A549 (cell line): ENCODE data around the gene COPZ2. TPM values are rescaled to one million over a fixed set of nuclear protein-coding genes. Genes with fewer than 3 reads are reported as not detected.

Experiments used
- ATAC-seq, 2 experiments: fragments of 200-7000 bp in 1 of 2; fragments of >200 bp in 1 of 2; cut with Nextera tagmentation in 1 of 2; cut with Tn5 transposase in 1 of 2; 3 replicates each; pipeline versions ENCODE4 v1.8.0 to v1.9.1; 2018 to 2020; ENCODE audit warnings: mild to moderate bottlenecking in 1 of 2, moderate library complexity in 1 of 2
- CTCF ChIA-PET: fragments of 300-600 bp; sonication (Branson Sonifier 250); formaldehyde crosslinking; extraction: SDS; loops from one replicate; lab custom pipeline; 2021; ENCODE audit warnings: antibody characterized with exemption, inconsistent platforms; lab: Yijun Ruan, JAX
- POLR2A ChIA-PET: fragments of 350-600 bp; formaldehyde crosslinking; extraction: SDS; loops from one replicate; lab custom pipeline; 2021; ENCODE audit warnings: antibody characterized with exemption, inconsistent platforms; lab: Yijun Ruan, JAX
- DNase-seq, 2 experiments: peaks; one replicate each; pipeline versions ENCODE4 v3.0.0 to v3.0.0-alpha.2; 2011 to 2016; ENCODE audit warnings: low read depth in 1 of 2, low spot score in 1 of 2
- FAIRE-seq: peaks from 2 replicates; lab custom pipeline; 2011; peaks lifted over from hg19 to GRCh38; lab: Jason Lieb, UNC
- H3K27ac ChIP-seq, 2 experiments: fragments of >200 bp; sonication (Bioruptor Twin); formaldehyde crosslinking; 3 replicates each; pipeline ENCODE4 v1.5.1; 2016 to 2017
- H3K4me1 ChIP-seq: fragments of >200 bp; sonication (Bioruptor Twin); formaldehyde crosslinking; 3 replicates; pipeline ENCODE4 v1.6.1; 2016
- H3K4me2 ChIP-seq: fragments of >200 bp; sonication (Bioruptor Twin); formaldehyde crosslinking; 3 replicates; pipeline ENCODE4 v1.6.1; 2016
- H3K4me3 ChIP-seq: fragments of >200 bp; sonication (Bioruptor Twin); formaldehyde crosslinking; 3 replicates; pipeline ENCODE4 v1.5.1; 2016
- H3K9me3 ChIP-seq: fragments of >200 bp; sonication (Bioruptor Twin); formaldehyde crosslinking; 3 replicates; pipeline ENCODE4 v1.6.1; 2016
- ATOH8 ChIP-seq: fragments of 250-450 bp; sonication (Bioruptor Pico); IDR thresholded peaks from 2 replicates; pipeline ENCODE4 v1.5.0; 2020; ENCODE audit warnings: low read depth, mild to moderate bottlenecking, moderate library complexity
- CHD2 ChIP-seq: fragments of 150-350 bp; IDR thresholded peaks from 2 replicates; pipeline ENCODE4 v1.6.1; 2014; ENCODE audit warnings: low read length; ENCODE audit not compliant: partially characterized antibody
- E2F6 ChIP-seq: IDR thresholded peaks from 2 replicates; pipeline ENCODE4 v1.6.1; 2012; ENCODE audit warnings: low read depth, borderline replicate concordance
- ESRRA ChIP-seq: fragments of 150-350 bp; IDR thresholded peaks from 2 replicates; pipeline ENCODE4 v1.6.1; 2014; ENCODE audit warnings: mild to moderate bottlenecking, low read length, borderline replicate concordance
- FOSL2 ChIP-seq, 2 experiments: fragments of 450-650 bp in 1 of 2; fragments of >200 bp in 1 of 2; sonication (Bioruptor Twin) in 1 of 2; formaldehyde crosslinking; IDR thresholded peaks; 2 replicates each; pipeline versions ENCODE4 v1.5.0 to v1.6.1; 2016 to 2020; ENCODE audit warnings: mild to moderate bottlenecking in 1 of 2, moderate library complexity in 1 of 2
- GATA3 ChIP-seq: IDR thresholded peaks from 2 replicates; pipeline ENCODE4 v1.6.1; 2012; ENCODE audit warnings: borderline replicate concordance
- HES2 ChIP-seq: fragments of >200 bp; sonication (Bioruptor Twin); formaldehyde crosslinking; IDR thresholded peaks from 2 replicates; pipeline ENCODE4 v1.6.1; 2016
- HMGXB4 ChIP-seq: fragments of 250-450 bp; sonication (Bioruptor Pico); IDR thresholded peaks from 2 replicates; pipeline ENCODE4 v1.5.0; 2021; ENCODE audit warnings: mild to moderate bottlenecking, moderate library complexity, borderline replicate concordance
- HOXA7 ChIP-seq: fragments of 250-450 bp; sonication (Bioruptor Pico); IDR thresholded peaks from 2 replicates; pipeline ENCODE4 v1.5.0; 2020; ENCODE audit warnings: mild to moderate bottlenecking, moderate library complexity
- HOXB5 ChIP-seq: fragments of 250-450 bp; sonication (Bioruptor Pico); IDR thresholded peaks from 2 replicates; pipeline ENCODE4 v1.5.0; 2020; ENCODE audit warnings: mild to moderate bottlenecking, moderate library complexity
- KDM1A ChIP-seq: fragments of 200-600 bp; sonication (generic); IDR thresholded peaks from 2 replicates; pipeline ENCODE4 v1.6.1; 2016; ENCODE audit warnings: low read depth, mild to moderate bottlenecking
- KDM5A ChIP-seq: fragments of 200-600 bp; sonication (generic); IDR thresholded peaks from 2 replicates; pipeline ENCODE4 v1.6.1; 2016; ENCODE audit warnings: antibody characterized with exemption, mild to moderate bottlenecking
- MAFK ChIP-seq: fragments of 450-650 bp; IDR thresholded peaks from 2 replicates; pipeline ENCODE4 v1.6.1; 2014; ENCODE audit not compliant: partially characterized antibody
- MYC ChIP-seq: IDR thresholded peaks from 2 replicates; pipeline ENCODE4 v1.6.1; 2012; ENCODE audit warnings: mild to moderate bottlenecking, inconsistent platforms, low read length, improper control_type of control experiment, borderline replicate concordance
- NFE2L2 ChIP-seq: fragments of 150-350 bp; conservative IDR thresholded peaks from 2 replicates; pipeline ENCODE4 v1.6.1; 2014; ENCODE audit warnings: low read length
- NPAS2 ChIP-seq: fragments of 250-450 bp; sonication (Bioruptor Pico); IDR thresholded peaks from 2 replicates; pipeline ENCODE4 v1.8.0; 2022; ENCODE audit warnings: mild to moderate bottlenecking, moderate library complexity, borderline replicate concordance
- NR3C1 ChIP-seq: fragments of >200 bp; sonication (Bioruptor Twin); formaldehyde crosslinking; IDR thresholded peaks from 3 replicates; pipeline ENCODE4 v1.6.1; 2017
- PBX3 ChIP-seq: IDR thresholded peaks from 2 replicates; pipeline ENCODE4 v1.6.1; 2012
- PHF8 ChIP-seq: fragments of 200-600 bp; sonication (generic); IDR thresholded peaks from 2 replicates; pipeline ENCODE4 v1.6.1; 2016; ENCODE audit warnings: low read depth, mild to moderate bottlenecking, antibody characterized with exemption, moderate library complexity, borderline replicate concordance
- RAD21 ChIP-seq, 2 experiments: fragments of >200 bp in 1 of 2; sonication (Bioruptor Twin) in 1 of 2; formaldehyde crosslinking in 1 of 2; IDR thresholded peaks in 1 of 2; conservative IDR thresholded peaks in 1 of 2; 2 replicates in 1 of 2; 3 replicates in 1 of 2; pipeline ENCODE4 v1.6.1; 2012 to 2018; ENCODE audit warnings: inconsistent platforms in 1 of 2
- RARB ChIP-seq: fragments of 250-450 bp; sonication (Bioruptor Pico); IDR thresholded peaks from 2 replicates; pipeline ENCODE4 v1.8.0; 2021; ENCODE audit warnings: mild to moderate bottlenecking, moderate library complexity
- RFX5 ChIP-seq: fragments of 450-650 bp; IDR thresholded peaks from 2 replicates; pipeline ENCODE4 v1.7.1; 2014; ENCODE audit warnings: antibody characterized with exemption, mild to moderate bottlenecking, moderate library complexity
- RNF2 ChIP-seq: fragments of 200-600 bp; sonication (generic); IDR thresholded peaks from 2 replicates; pipeline ENCODE4 v1.6.1; 2016; ENCODE audit warnings: low read depth, mild to moderate bottlenecking, antibody characterized with exemption, moderate library complexity, borderline replicate concordance
- SMC3 ChIP-seq: fragments of >200 bp; sonication (Bioruptor Twin); formaldehyde crosslinking; IDR thresholded peaks from 3 replicates; pipeline ENCODE4 v1.6.1; 2018; ENCODE audit warnings: inconsistent platforms
- SREBF2 ChIP-seq: fragments of 450-650 bp; IDR thresholded peaks from 2 replicates; pipeline ENCODE4 v1.6.1; 2014; ENCODE audit warnings: mild to moderate bottlenecking, moderate library complexity
- TFCP2L1 ChIP-seq: fragments of 250-450 bp; sonication (Bioruptor Pico); IDR thresholded peaks from 2 replicates; pipeline ENCODE4 v1.5.0; 2021; ENCODE audit warnings: mild to moderate bottlenecking
- USF2 ChIP-seq: fragments of 450-650 bp; IDR thresholded peaks from 2 replicates; pipeline ENCODE4 v1.6.1; 2014; ENCODE audit warnings: antibody characterized with exemption
- WGBS: methylation state at CpG from one replicate; pipeline ENCODE4 v1.1.6; 2017; ENCODE audit errors: missing lambda C conversion rate; 5-methylcytosine and 5-hydroxymethylcytosine counted together
- polyA plus RNA-seq, 4 experiments: library from polyadenylated mRNA; depleted of rRNA in 3 of 4; stranded (reverse); fragments of >200 nt; fragmentation: RNase III in 1 of 4; extraction: RNeasy Plus Mini Kit Qiagen cat#74134 plus additional on column Dnase treatment in 1 of 4; gene quantifications; 2 replicates in 3 of 4; 3 replicates in 1 of 4; pipeline ENCODE4 v1.2.3, GENCODE V29; 2011 to 2017
- TF ChIP-seq, protein P1 (sequence below): fragments of >200 bp; sonication (Bioruptor Twin); formaldehyde crosslinking; IDR thresholded peaks from 3 replicates; pipeline ENCODE4 v1.5.1; 2016
- TF ChIP-seq, protein P2 (sequence below): fragments of 150-350 bp; IDR thresholded peaks from 2 replicates; pipeline ENCODE4 v1.6.1; 2014; ENCODE audit warnings: low read depth, mild to moderate bottlenecking, low read length

COPZ2 gene
- polyA plus RNA-seq, 2 of the 4 experiments (the other 2 are of a cell fraction): 10.6 to 19.3 TPM

GRCh38 chr17:48025040-48025903, 12.3 kb downstream of the COPZ2 start:
- CTCF ChIA-PET: interaction anchor here (0.5 to 46.6 kb wide), 43 partner anchors 9 to 853 kb away, joined by 3 to 1398 read pairs (median 5); partner anchors contain the start of genes CBX1, HOXB9, NFE2L1 and SNX11
- Histone ChIP-seq H3K27ac (peak overlapping the region; percentile 71 to 88; a peak in 5 of 6 replicates), H3K4me3 (peak overlapping the region; percentile 43), H3K4me1 (peaks cover 27% of the 10 kb centered on the region), H3K9me3 (no peaks in the 10 kb centered on the region), H3K4me2 (peak overlapping the region; percentile 88)
- FAIRE-seq (peak; percentile 61), ATAC-seq (peak; percentile 71 to 82), DNase-seq (peak; percentile 95 to 98)
- 1% methylated on average over 37 of the region's 56 CpGs for WGBS
- POLR2A ChIA-PET: interaction anchor here (0.5 to 2.5 kb wide), 8 partner anchors 21 to 585 kb away, joined by 3 to 59 read pairs (median 6); partner anchors contain the start of genes CDK5RAP3 and NFE2L1
- no peak for TF ChIP-seq MAFK
- peak; percentile 91 for TF ChIP-seq E2F6
- no peak for TF ChIP-seq RARB
- no peak for TF ChIP-seq HOXB5
- TF ChIP-seq MYC: 0 out of 2 replicates have a peak, but pooled peaks have one; percentile 7
- TF ChIP-seq, protein P1, sequence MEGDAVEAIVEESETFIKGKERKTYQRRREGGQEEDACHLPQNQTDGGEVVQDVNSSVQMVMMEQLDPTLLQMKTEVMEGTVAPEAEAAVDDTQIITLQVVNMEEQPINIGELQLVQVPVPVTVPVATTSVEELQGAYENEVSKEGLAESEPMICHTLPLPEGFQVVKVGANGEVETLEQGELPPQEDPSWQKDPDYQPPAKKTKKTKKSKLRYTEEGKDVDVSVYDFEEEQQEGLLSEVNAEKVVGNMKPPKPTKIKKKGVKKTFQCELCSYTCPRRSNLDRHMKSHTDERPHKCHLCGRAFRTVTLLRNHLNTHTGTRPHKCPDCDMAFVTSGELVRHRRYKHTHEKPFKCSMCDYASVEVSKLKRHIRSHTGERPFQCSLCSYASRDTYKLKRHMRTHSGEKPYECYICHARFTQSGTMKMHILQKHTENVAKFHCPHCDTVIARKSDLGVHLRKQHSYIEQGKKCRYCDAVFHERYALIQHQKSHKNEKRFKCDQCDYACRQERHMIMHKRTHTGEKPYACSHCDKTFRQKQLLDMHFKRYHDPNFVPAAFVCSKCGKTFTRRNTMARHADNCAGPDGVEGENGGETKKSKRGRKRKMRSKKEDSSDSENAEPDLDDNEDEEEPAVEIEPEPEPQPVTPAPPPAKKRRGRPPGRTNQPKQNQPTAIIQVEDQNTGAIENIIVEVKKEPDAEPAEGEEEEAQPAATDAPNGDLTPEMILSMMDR: peak; percentile 96
- TF ChIP-seq ATOH8 (CRISPR knock-in tag): no peak
- TF ChIP-seq NPAS2 (CRISPR knock-in tag): no peak
- no peak for TF ChIP-seq CHD2
- no peak for TF ChIP-seq HOXA7 (CRISPR knock-in tag)
- no peak for TF ChIP-seq GATA3
- TF ChIP-seq FOSL2 (IDR thresholded peaks at IDR 0.05): no peak
- TF ChIP-seq FOSL2 (CRISPR knock-in tag; IDR thresholded peaks at IDR 0.05): 0 out of 2 replicates have a peak, but pooled peaks have one; percentile 6
- TF ChIP-seq KDM5A: no peak
- peak; percentile 93 for TF ChIP-seq SMC3
- no peak for TF ChIP-seq KDM1A
- TF ChIP-seq SREBF2: no peak
- TF ChIP-seq RAD21 (conservative IDR thresholded peaks at IDR 0.05 in 1 of 2, IDR thresholded peaks at IDR 0.05 in 1 of 2): peak; percentile 96 to 100
- TF ChIP-seq, protein P2, sequence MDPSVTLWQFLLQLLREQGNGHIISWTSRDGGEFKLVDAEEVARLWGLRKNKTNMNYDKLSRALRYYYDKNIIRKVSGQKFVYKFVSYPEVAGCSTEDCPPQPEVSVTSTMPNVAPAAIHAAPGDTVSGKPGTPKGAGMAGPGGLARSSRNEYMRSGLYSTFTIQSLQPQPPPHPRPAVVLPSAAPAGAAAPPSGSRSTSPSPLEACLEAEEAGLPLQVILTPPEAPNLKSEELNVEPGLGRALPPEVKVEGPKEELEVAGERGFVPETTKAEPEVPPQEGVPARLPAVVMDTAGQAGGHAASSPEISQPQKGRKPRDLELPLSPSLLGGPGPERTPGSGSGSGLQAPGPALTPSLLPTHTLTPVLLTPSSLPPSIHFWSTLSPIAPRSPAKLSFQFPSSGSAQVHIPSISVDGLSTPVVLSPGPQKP: no peak
- no peak; the same call in 1 of the 2 replicates for TF ChIP-seq PBX3
- no peak for TF ChIP-seq HES2
- no peak for TF ChIP-seq PHF8
- TF ChIP-seq RNF2: no peak
- TF ChIP-seq NR3C1: no peak
- TF ChIP-seq RFX5: 0 out of 2 replicates have a peak, but pooled peaks have one; percentile 55
- TF ChIP-seq TFCP2L1 (CRISPR knock-in tag): no peak
- no peak for TF ChIP-seq ESRRA
- peak; percentile 80 for TF ChIP-seq USF2
- TF ChIP-seq HMGXB4 (CRISPR knock-in tag): no peak
- no peak for TF ChIP-seq NFE2L2
